A549 (cell line): Measurements from ENCODE around the gene PFKFB4. TPM values are rescaled to one million over a fixed set of nuclear protein-coding genes. Genes with fewer than 3 reads are reported as not detected.
"Not testable (repeated sequence)": the region's sequence is repeated elsewhere in the genome, so short reads cannot be mapped to it uniquely, and the experiment has no call there.

Source experiments
- ATAC-seq, 2 experiments: fragments of 200-7000 bp in 1 of 2; fragments of >200 bp in 1 of 2; cut with Nextera tagmentation in 1 of 2; cut with Tn5 transposase in 1 of 2; 3 replicates each; pipeline versions ENCODE4 v1.8.0 to v1.9.1; 2018 to 2020; ENCODE audit warnings: mild to moderate bottlenecking in 1 of 2, moderate library complexity in 1 of 2
- CTCF ChIA-PET: fragments of 300-600 bp; sonication (Branson Sonifier 250); formaldehyde crosslinking; extraction: SDS; loops from one replicate; lab custom pipeline; 2021; ENCODE audit warnings: antibody characterized with exemption, inconsistent platforms; lab: Yijun Ruan, JAX
- POLR2A ChIA-PET: fragments of 350-600 bp; formaldehyde crosslinking; extraction: SDS; loops from one replicate; lab custom pipeline; 2021; ENCODE audit warnings: antibody characterized with exemption, inconsistent platforms; lab: Yijun Ruan, JAX
- DNase-seq, 2 experiments: peaks; one replicate each; pipeline versions ENCODE4 v3.0.0 to v3.0.0-alpha.2; 2011 to 2016; ENCODE audit warnings: low read depth in 1 of 2, low spot score in 1 of 2
- FAIRE-seq: peaks from 2 replicates; lab custom pipeline; 2011; peaks lifted over from hg19 to GRCh38; lab: Jason Lieb, UNC
- H3K27ac ChIP-seq, 2 experiments: fragments of >200 bp; sonication (Bioruptor Twin); formaldehyde crosslinking; 3 replicates each; pipeline ENCODE4 v1.5.1; 2016 to 2017
- H3K4me1 ChIP-seq: fragments of >200 bp; sonication (Bioruptor Twin); formaldehyde crosslinking; 3 replicates; pipeline ENCODE4 v1.6.1; 2016
- H3K4me2 ChIP-seq: fragments of >200 bp; sonication (Bioruptor Twin); formaldehyde crosslinking; 3 replicates; pipeline ENCODE4 v1.6.1; 2016
- H3K4me3 ChIP-seq: fragments of >200 bp; sonication (Bioruptor Twin); formaldehyde crosslinking; 3 replicates; pipeline ENCODE4 v1.5.1; 2016
- H3K9me3 ChIP-seq: fragments of >200 bp; sonication (Bioruptor Twin); formaldehyde crosslinking; 3 replicates; pipeline ENCODE4 v1.6.1; 2016
- BHLHE40 ChIP-seq: IDR thresholded peaks from 2 replicates; pipeline ENCODE4 v1.6.1; 2012; ENCODE audit warnings: low read depth, low read length, inconsistent platforms
- CBX8 ChIP-seq: fragments of 200-600 bp; sonication (generic); IDR thresholded peaks from 2 replicates; pipeline ENCODE4 v1.6.1; 2016
- CHD4 ChIP-seq: fragments of 200-600 bp; sonication (generic); IDR thresholded peaks from 2 replicates; pipeline ENCODE4 v1.6.1; 2016; ENCODE audit warnings: antibody characterized with exemption, mild to moderate bottlenecking, borderline replicate concordance
- EHMT2 ChIP-seq: fragments of 200-600 bp; sonication (generic); IDR thresholded peaks from 2 replicates; pipeline ENCODE4 v1.6.1; 2016; ENCODE audit warnings: antibody characterized with exemption, low read depth, mild to moderate bottlenecking, moderate library complexity
- EP300 ChIP-seq, 2 experiments: fragments of >200 bp; sonication (Bioruptor Twin); formaldehyde crosslinking; IDR thresholded peaks; 2 replicates in 1 of 2; 3 replicates in 1 of 2; pipeline ENCODE4 v1.6.1; 2016 to 2017
- HOXA7 ChIP-seq: fragments of 250-450 bp; sonication (Bioruptor Pico); IDR thresholded peaks from 2 replicates; pipeline ENCODE4 v1.5.0; 2020; ENCODE audit warnings: mild to moderate bottlenecking, moderate library complexity
- JUNB ChIP-seq: fragments of >200 bp; sonication (Bioruptor Twin); formaldehyde crosslinking; IDR thresholded peaks from 2 replicates; pipeline ENCODE4 v1.6.1; 2016
- KDM1A ChIP-seq: fragments of 200-600 bp; sonication (generic); IDR thresholded peaks from 2 replicates; pipeline ENCODE4 v1.6.1; 2016; ENCODE audit warnings: low read depth, mild to moderate bottlenecking
- KDM5A ChIP-seq: fragments of 200-600 bp; sonication (generic); IDR thresholded peaks from 2 replicates; pipeline ENCODE4 v1.6.1; 2016; ENCODE audit warnings: antibody characterized with exemption, mild to moderate bottlenecking
- MAFK ChIP-seq: fragments of 450-650 bp; IDR thresholded peaks from 2 replicates; pipeline ENCODE4 v1.6.1; 2014; ENCODE audit not compliant: partially characterized antibody
- MAZ ChIP-seq: fragments of 150-350 bp; IDR thresholded peaks from 2 replicates; pipeline ENCODE4 v1.6.1; 2014; ENCODE audit warnings: antibody characterized with exemption, low read depth, low read length, borderline replicate concordance
- NPAS2 ChIP-seq: fragments of 250-450 bp; sonication (Bioruptor Pico); IDR thresholded peaks from 2 replicates; pipeline ENCODE4 v1.8.0; 2022; ENCODE audit warnings: mild to moderate bottlenecking, moderate library complexity, borderline replicate concordance
- RARB ChIP-seq: fragments of 250-450 bp; sonication (Bioruptor Pico); IDR thresholded peaks from 2 replicates; pipeline ENCODE4 v1.8.0; 2021; ENCODE audit warnings: mild to moderate bottlenecking, moderate library complexity
- RFX5 ChIP-seq: fragments of 450-650 bp; IDR thresholded peaks from 2 replicates; pipeline ENCODE4 v1.7.1; 2014; ENCODE audit warnings: antibody characterized with exemption, mild to moderate bottlenecking, moderate library complexity
- SMC3 ChIP-seq: fragments of >200 bp; sonication (Bioruptor Twin); formaldehyde crosslinking; IDR thresholded peaks from 3 replicates; pipeline ENCODE4 v1.6.1; 2018; ENCODE audit warnings: inconsistent platforms
- SREBF2 ChIP-seq: fragments of 450-650 bp; IDR thresholded peaks from 2 replicates; pipeline ENCODE4 v1.6.1; 2014; ENCODE audit warnings: mild to moderate bottlenecking, moderate library complexity
- ZC3H11A ChIP-seq: fragments of 450-650 bp; IDR thresholded peaks from 2 replicates; pipeline ENCODE4 v1.6.1; 2014; ENCODE audit warnings: antibody characterized with exemption, mild to moderate bottlenecking
- ZNF302 ChIP-seq: fragments of 250-450 bp; sonication (Bioruptor Pico); IDR thresholded peaks from 2 replicates; pipeline ENCODE4 v1.9.0; 2021; ENCODE audit warnings: inconsistent platforms, mild to moderate bottlenecking, moderate library complexity
- WGBS: methylation state at CpG from one replicate; pipeline ENCODE4 v1.1.6; 2017; ENCODE audit errors: missing lambda C conversion rate; 5-methylcytosine and 5-hydroxymethylcytosine counted together
- polyA plus RNA-seq, 4 experiments: library from polyadenylated mRNA; depleted of rRNA in 3 of 4; stranded (reverse); fragments of >200 nt; fragmentation: RNase III in 1 of 4; extraction: RNeasy Plus Mini Kit Qiagen cat#74134 plus additional on column Dnase treatment in 1 of 4; gene quantifications; 2 replicates in 3 of 4; 3 replicates in 1 of 4; pipeline ENCODE4 v1.2.3, GENCODE V29; 2011 to 2017
- TF ChIP-seq, protein P1 (sequence below): fragments of 150-350 bp; IDR thresholded peaks from 2 replicates; pipeline ENCODE4 v1.6.1; 2014; ENCODE audit warnings: low read depth, mild to moderate bottlenecking, low read length
- TF ChIP-seq, protein P2 (sequence below): IDR thresholded peaks from 2 replicates; pipeline ENCODE4 v1.6.1; 2012; ENCODE audit warnings: low read depth, borderline replicate concordance
- TF ChIP-seq, protein P3 (sequence below): IDR thresholded peaks from 2 replicates; pipeline ENCODE4 v1.6.1; 2012
- TF ChIP-seq, protein P4 (sequence below): fragments of 250-450 bp; sonication (Bioruptor Pico); IDR thresholded peaks from 2 replicates; pipeline ENCODE4 v1.5.0; 2020; ENCODE audit warnings: low read depth, mild to moderate bottlenecking, moderate library complexity
- TF ChIP-seq, protein P5 (sequence below): fragments of >200 bp; sonication (Bioruptor Twin); formaldehyde crosslinking; IDR thresholded peaks from 3 replicates; pipeline ENCODE4 v1.5.1; 2016
- TF ChIP-seq, protein P6 (sequence below): fragments of 450-650 bp; IDR thresholded peaks from 2 replicates; pipeline ENCODE4 v1.6.1; 2014; ENCODE audit warnings: antibody characterized with exemption

Gene PFKFB4
- polyA plus RNA-seq, 2 of the 4 experiments (the other 2 are of a cell fraction): 8.4 to 20.9 TPM

DNA sequence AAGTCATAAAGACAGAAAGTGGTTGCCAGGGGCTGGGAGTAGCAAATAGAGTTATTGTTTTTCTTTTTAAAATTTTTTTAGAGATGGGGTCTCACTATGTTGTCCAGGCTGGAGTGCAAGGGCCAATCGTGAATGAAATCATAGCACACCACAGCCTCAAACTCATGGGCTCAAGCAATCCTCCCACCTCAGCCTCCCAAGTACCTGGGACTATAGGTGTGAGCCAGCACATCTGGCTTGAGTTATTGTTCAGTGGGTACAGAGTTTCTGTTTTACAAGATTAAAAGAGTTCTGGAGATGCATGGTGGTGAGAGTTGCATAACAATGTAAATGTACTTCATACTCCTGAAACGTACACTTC is 23.6 kb downstream of the PFKFB4 start (continued):
- no peak for TF ChIP-seq JUNB
- no peak for TF ChIP-seq SMC3
- TF ChIP-seq MAZ: no peak

DNA sequence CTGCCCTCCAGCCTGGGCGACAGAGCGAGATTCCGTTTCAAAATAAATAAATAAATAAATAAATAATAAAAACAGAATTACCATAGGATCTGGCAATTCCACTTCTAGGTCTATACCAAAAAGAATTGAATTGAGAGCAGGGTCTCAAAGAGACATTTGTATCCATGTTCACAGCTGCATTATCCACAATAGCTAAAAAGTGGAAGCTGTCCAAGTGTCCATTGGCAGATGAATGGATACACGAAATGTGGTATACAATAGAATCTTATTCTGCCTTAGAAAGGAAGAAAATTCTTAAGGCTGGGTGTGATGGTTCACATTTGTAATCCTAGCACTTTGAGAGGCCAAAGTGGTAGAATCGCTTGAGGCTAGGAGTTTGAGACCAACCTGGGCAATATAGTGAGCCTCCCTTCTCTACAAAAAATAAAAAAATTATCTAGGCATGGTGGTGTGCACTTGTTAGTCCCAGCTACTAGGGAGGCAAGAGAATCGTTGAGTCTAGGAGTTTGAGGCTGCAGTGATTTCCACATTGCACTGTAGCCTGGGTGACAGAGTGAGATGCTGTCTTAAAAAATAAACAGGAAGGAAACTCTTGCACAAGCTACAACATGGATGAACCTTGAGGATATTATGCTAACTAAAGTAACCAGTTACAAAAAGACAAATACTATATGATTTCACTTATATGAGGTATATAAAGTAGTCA is 24.2 kb downstream of the PFKFB4 start:
- POLR2A ChIA-PET: no interaction called here

DNA sequence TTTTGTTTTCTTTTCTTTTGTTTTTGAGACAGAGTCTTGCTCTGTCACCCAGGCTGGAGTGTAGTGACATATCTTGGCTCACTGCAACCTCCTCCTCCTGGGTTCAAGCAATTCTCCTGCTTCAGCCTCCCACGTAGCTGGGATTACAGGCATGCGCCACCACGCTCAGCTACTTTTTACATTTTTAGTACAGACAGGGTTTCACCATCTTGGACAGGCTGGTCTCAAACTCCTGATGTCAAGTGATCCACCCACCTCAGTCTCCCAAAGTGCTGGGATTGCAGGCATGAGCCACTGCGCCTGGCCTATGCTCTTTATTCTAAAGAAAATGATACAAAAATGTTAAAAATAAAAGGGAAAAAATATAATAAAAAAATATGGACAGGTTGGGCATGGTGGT is 25.9 kb downstream of the PFKFB4 start:
- POLR2A ChIA-PET: not testable (repeated sequence)

More for the DNA sequence above, 24.2 kb downstream of the PFKFB4 start:
- DNase-seq (no peak), FAIRE-seq (no peak), ATAC-seq (no peak)
- Histone ChIP-seq H3K27ac (no peak overlapping the region), H3K4me1 (no peaks in the 10 kb centered on the region), H3K4me3 (no peak overlapping the region), H3K4me2 (no peak overlapping the region), H3K9me3 (no peaks in the 10 kb centered on the region)
- TF ChIP-seq KDM5A (no peak), ZC3H11A (no peak), JUNB (no peak), CHD4 (no peak), SREBF2 (no peak), RFX5 (no peak), BHLHE40 (no peak), MAFK (no peak), KDM1A (no peak), NPAS2 (CRISPR knock-in tag) (no peak), EHMT2 (no peak), RARB (CRISPR knock-in tag) (no peak)
- TF ChIP-seq, protein P1, sequence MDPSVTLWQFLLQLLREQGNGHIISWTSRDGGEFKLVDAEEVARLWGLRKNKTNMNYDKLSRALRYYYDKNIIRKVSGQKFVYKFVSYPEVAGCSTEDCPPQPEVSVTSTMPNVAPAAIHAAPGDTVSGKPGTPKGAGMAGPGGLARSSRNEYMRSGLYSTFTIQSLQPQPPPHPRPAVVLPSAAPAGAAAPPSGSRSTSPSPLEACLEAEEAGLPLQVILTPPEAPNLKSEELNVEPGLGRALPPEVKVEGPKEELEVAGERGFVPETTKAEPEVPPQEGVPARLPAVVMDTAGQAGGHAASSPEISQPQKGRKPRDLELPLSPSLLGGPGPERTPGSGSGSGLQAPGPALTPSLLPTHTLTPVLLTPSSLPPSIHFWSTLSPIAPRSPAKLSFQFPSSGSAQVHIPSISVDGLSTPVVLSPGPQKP: no peak
- TF ChIP-seq, protein P2, sequence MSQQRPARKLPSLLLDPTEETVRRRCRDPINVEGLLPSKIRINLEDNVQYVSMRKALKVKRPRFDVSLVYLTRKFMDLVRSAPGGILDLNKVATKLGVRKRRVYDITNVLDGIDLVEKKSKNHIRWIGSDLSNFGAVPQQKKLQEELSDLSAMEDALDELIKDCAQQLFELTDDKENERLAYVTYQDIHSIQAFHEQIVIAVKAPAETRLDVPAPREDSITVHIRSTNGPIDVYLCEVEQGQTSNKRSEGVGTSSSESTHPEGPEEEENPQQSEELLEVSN: no peak
- TF ChIP-seq, protein P3, sequence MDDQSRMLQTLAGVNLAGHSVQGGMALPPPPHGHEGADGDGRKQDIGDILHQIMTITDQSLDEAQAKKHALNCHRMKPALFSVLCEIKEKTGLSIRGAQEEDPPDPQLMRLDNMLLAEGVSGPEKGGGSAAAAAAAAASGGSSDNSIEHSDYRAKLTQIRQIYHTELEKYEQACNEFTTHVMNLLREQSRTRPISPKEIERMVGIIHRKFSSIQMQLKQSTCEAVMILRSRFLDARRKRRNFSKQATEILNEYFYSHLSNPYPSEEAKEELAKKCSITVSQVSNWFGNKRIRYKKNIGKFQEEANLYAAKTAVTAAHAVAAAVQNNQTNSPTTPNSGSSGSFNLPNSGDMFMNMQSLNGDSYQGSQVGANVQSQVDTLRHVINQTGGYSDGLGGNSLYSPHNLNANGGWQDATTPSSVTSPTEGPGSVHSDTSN: no peak
- TF ChIP-seq, protein P4, sequence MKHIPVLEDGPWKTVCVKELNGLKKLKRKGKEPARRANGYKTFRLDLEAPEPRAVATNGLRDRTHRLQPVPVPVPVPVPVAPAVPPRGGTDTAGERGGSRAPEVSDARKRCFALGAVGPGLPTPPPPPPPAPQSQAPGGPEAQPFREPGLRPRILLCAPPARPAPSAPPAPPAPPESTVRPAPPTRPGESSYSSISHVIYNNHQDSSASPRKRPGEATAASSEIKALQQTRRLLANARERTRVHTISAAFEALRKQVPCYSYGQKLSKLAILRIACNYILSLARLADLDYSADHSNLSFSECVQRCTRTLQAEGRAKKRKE (CRISPR knock-in tag): no peak
- CTCF ChIA-PET: interaction anchor here (0.9 to 1.5 kb wide), 3 partner anchors 15 to 60 kb away, joined by 3 read pairs; no protein-coding TSS in a partner anchor
- 85% methylated on average over 6 of the region's 6 CpGs for WGBS

DNA sequence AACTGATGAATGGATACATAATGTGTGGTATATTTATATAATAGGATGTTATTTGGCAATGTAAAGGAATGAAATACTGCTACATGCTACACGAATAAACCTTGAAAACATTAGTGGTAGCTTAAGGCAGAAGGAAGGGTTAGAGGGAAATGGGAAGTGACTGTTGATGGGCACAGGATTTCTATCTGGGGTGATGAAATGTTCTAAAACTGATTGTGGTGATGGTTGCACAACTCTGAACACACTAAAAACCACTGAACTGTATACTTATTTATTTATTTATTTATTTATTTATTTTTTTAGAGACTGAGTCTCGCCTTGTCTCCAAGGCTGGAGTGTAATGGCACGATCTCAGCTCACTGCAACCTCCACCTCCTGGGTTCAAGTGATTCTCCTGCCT is 27.8 kb downstream of the PFKFB4 start:
- WGBS: 92% methylated on average over 3 of the region's 3 CpGs
- CTCF ChIA-PET: no interaction called here
- TF ChIP-seq CBX8 (no peak), EP300 (IDR thresholded peaks at IDR 0.05) (no peak), EHMT2 (no peak), HOXA7 (no peak), ZNF302 (CRISPR knock-in tag) (no peak), SMC3 (no peak)
- TF ChIP-seq, protein P5, sequence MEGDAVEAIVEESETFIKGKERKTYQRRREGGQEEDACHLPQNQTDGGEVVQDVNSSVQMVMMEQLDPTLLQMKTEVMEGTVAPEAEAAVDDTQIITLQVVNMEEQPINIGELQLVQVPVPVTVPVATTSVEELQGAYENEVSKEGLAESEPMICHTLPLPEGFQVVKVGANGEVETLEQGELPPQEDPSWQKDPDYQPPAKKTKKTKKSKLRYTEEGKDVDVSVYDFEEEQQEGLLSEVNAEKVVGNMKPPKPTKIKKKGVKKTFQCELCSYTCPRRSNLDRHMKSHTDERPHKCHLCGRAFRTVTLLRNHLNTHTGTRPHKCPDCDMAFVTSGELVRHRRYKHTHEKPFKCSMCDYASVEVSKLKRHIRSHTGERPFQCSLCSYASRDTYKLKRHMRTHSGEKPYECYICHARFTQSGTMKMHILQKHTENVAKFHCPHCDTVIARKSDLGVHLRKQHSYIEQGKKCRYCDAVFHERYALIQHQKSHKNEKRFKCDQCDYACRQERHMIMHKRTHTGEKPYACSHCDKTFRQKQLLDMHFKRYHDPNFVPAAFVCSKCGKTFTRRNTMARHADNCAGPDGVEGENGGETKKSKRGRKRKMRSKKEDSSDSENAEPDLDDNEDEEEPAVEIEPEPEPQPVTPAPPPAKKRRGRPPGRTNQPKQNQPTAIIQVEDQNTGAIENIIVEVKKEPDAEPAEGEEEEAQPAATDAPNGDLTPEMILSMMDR: no peak
- TF ChIP-seq, protein P6, sequence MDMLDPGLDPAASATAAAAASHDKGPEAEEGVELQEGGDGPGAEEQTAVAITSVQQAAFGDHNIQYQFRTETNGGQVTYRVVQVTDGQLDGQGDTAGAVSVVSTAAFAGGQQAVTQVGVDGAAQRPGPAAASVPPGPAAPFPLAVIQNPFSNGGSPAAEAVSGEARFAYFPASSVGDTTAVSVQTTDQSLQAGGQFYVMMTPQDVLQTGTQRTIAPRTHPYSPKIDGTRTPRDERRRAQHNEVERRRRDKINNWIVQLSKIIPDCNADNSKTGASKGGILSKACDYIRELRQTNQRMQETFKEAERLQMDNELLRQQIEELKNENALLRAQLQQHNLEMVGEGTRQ: no peak

More for the DNA sequence above, 25.9 kb downstream of the PFKFB4 start:
- not testable (repeated sequence) for FAIRE-seq, H3K4me3 ChIP-seq, H3K9me3 ChIP-seq, H3K4me1 ChIP-seq, ATAC-seq, DNase-seq, H3K4me2 ChIP-seq, H3K27ac ChIP-seq
- CTCF ChIA-PET: interaction anchor here (2.7 kb wide), 1 partner anchor 19 kb away, joined by 8 read pairs; no protein-coding TSS in a partner anchor
- 97% methylated on average over 4 of the region's 4 CpGs for WGBS

More for the DNA sequence above, 27.8 kb downstream of the PFKFB4 start:
- Histone ChIP-seq H3K4me1 (no peaks in the 10 kb centered on the region), H3K4me3 (no peak overlapping the region), H3K9me3 (no peaks in the 10 kb centered on the region), H3K27ac (no peak overlapping the region), H3K4me2 (no peak overlapping the region)
- ATAC-seq: no peak
- FAIRE-seq: no peak
- POLR2A ChIA-PET: no interaction called here
- no peak for DNase-seq
